GM23248 (cell line): ENCODE results near the gene HSP90AB1. TPM values are rescaled to one million over a fixed set of nuclear protein-coding genes. Genes with fewer than 3 reads are reported as not detected.

Experiments used
- DNase-seq: peaks from one replicate; pipeline ENCODE4 v3.0.0-alpha.2; 2015
- H2AFZ ChIP-seq: fragments of 200-600 bp; sonication (generic); 2 replicates; pipeline ENCODE4 v1.6.1; 2016; ENCODE audit warnings: antibody characterized with exemption
- H3F3A ChIP-seq: fragments of 200-600 bp; sonication (generic); 2 replicates; pipeline ENCODE4 v1.6.1; 2016; ENCODE audit warnings: mild to moderate bottlenecking, antibody characterized with exemption, mixed run types; ENCODE audit not compliant: insufficient read depth
- H3K27ac ChIP-seq: fragments of 200-600 bp; sonication (generic); 2 replicates; pipeline ENCODE4 v1.5.1; 2016; ENCODE audit warnings: mild to moderate bottlenecking
- H3K27me3 ChIP-seq: fragments of 200-600 bp; sonication (generic); replicated peaks from 2 replicates; pipeline ENCODE4 v1.6.1; 2016; ENCODE audit warnings: mild to moderate bottlenecking; ENCODE audit not compliant: insufficient read depth
- H3K36me3 ChIP-seq: fragments of 200-600 bp; sonication (generic); 2 replicates; pipeline ENCODE4 v1.6.1; 2016; ENCODE audit warnings: low read depth, mild to moderate bottlenecking
- H3K4me1 ChIP-seq: fragments of 200-600 bp; sonication (generic); 2 replicates; pipeline ENCODE4 v1.6.1; 2016; ENCODE audit warnings: mild to moderate bottlenecking; ENCODE audit not compliant: insufficient read depth
- H3K4me2 ChIP-seq: fragments of 200-600 bp; sonication (generic); one replicate; pipeline ENCODE4 v1.6.1; 2016; ENCODE audit warnings: mild to moderate bottlenecking; ENCODE audit not compliant: unreplicated experiment
- H3K4me3 ChIP-seq: fragments of 200-600 bp; sonication (generic); 2 replicates; pipeline ENCODE4 v1.5.1; 2016; ENCODE audit warnings: mild to moderate bottlenecking
- H3K79me2 ChIP-seq: fragments of 200-600 bp; sonication (generic); 2 replicates; pipeline ENCODE4 v1.6.1; 2016; ENCODE audit warnings: mild to moderate bottlenecking; ENCODE audit not compliant: insufficient read depth
- H3K9ac ChIP-seq: fragments of 200-600 bp; sonication (generic); 2 replicates; pipeline ENCODE4 v1.6.1; 2016; ENCODE audit warnings: mild to moderate bottlenecking
- H3K9me2 ChIP-seq: fragments of 200-600 bp; sonication (generic); 2 replicates; pipeline ENCODE4 v1.6.1; 2016; ENCODE audit warnings: mixed run types, mild to moderate bottlenecking, moderate library complexity; ENCODE audit not compliant: insufficient read depth
- H3K9me3 ChIP-seq: fragments of 200-600 bp; sonication (generic); one replicate; pipeline ENCODE4 v1.6.1; 2017; ENCODE audit warnings: low read depth
- H4K20me1 ChIP-seq: fragments of 200-600 bp; sonication (generic); 2 replicates; pipeline ENCODE4 v1.6.0; 2016; ENCODE audit not compliant: insufficient read depth
- EZH2 ChIP-seq: fragments of 200-600 bp; sonication (generic); IDR thresholded peaks from 2 replicates; pipeline ENCODE4 v1.6.1; 2018; ENCODE audit warnings: antibody characterized with exemption, mild to moderate bottlenecking; ENCODE audit not compliant: insufficient read depth, poor library complexity, severe bottlenecking
- EZH2phosphoT487 ChIP-seq: fragments of 200-600 bp; sonication (generic); IDR thresholded peaks from 2 replicates; pipeline ENCODE4 v1.6.1; 2018; ENCODE audit warnings: antibody characterized with exemption, moderate library complexity, mild to moderate bottlenecking, low read depth; ENCODE audit not compliant: insufficient read depth
- WGBS, 2 experiments: methylation state at CpG; one replicate each; pipeline ENCODE4 v1.1.6; 2015 to 2017; ENCODE audit warnings: low lambda C conversion rate in 2 of 2, low coverage in 1 of 2; ENCODE audit errors: missing lambda C conversion rate in 2 of 2; 5-methylcytosine and 5-hydroxymethylcytosine counted together
- in situ Hi-C: fragments of 300-500 bp; cut with MboI; formaldehyde crosslinking; loops from 2 replicates; pipeline ENCODE4 v1.15.0; 2020
- polyA plus RNA-seq: library from polyadenylated mRNA; unstranded; fragments of >200 nt; fragmentation: Nextera tagmentation; extraction: Ambion mirVana; gene quantifications from 2 replicates; pipeline ENCODE4 v1.2.1, GENCODE V29; 2016
- total RNA-seq: library from RNA; depleted of rRNA; stranded (reverse); fragments of >200 nt; shearing (Covaris generic); gene quantifications from 2 replicates; pipeline ENCODE4 v1.2.3, GENCODE V29; 2014

Gene HSP90AB1
- total and polyA plus RNA-seq, 2 experiments from 2014 or later, result 392 to 732 TPM

DNA sequence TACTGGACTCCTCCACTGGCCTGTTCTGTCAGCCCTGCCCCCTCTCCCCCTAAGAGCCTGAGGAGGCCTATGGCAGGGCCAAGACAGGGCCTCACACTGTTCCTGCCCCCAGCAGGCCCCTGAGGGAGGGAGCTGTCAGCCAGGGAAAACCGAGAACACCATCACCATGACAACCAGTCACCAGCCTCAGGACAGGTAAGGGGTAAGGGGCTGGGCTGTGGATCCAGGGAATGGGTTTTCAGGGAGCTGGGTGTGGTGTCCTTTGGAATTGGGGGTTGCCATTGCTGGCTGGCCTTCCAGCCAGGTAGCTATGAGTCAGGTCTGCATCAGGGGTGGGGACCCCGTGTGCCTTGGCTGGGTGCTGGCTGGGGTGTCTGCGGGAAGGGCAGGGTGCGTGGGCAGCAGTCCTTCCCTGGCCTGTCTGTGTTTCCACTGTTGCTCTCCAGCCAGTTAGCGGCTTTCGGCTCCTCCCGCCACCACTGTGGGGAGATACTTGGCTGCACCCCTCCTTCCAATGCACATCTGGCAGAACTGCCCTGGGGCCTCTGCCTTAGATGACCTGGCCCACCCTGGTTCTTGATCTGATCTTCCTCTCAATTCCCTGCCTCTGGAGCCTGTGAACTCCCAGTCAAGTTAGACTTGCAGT lies 19.6 kb upstream of the HSP90AB1 start:
- peaks cover 19% of the 10 kb centered on the region for H3K4me1 ChIP-seq
- H2AFZ ChIP-seq, result no peak overlapping the region
- in situ Hi-C loops, result no loop called here
- no peak for DNase-seq
- H3K9ac ChIP-seq, result no peak overlapping the region
- H3K27ac ChIP-seq, result no peak overlapping the region
- 0 out of 2 replicates have a peak, but pooled peaks cover 6% of the 10 kb centered on the region for H3F3A ChIP-seq
- no peaks in the 10 kb centered on the region for H4K20me1 ChIP-seq
- no peak overlapping the region for H3K4me2 ChIP-seq
- no peaks in the 10 kb centered on the region for H3K27me3 ChIP-seq
- H3K9me2 ChIP-seq, result no peaks in the 10 kb centered on the region
- TF ChIP-seq EZH2phosphoT487, result no peak
- no peak for TF ChIP-seq EZH2
- H3K79me2 ChIP-seq, result no peaks in the 10 kb centered on the region; the same call in 1 of the 2 replicates
- no peaks in the 10 kb centered on the region for H3K9me3 ChIP-seq
- no peaks in the 10 kb centered on the region for H3K36me3 ChIP-seq
- WGBS, 2 experiments, result 44% methylated on average over 7 of the region's 7 CpGs
- H3K4me3 ChIP-seq, result no peak overlapping the region

DNA sequence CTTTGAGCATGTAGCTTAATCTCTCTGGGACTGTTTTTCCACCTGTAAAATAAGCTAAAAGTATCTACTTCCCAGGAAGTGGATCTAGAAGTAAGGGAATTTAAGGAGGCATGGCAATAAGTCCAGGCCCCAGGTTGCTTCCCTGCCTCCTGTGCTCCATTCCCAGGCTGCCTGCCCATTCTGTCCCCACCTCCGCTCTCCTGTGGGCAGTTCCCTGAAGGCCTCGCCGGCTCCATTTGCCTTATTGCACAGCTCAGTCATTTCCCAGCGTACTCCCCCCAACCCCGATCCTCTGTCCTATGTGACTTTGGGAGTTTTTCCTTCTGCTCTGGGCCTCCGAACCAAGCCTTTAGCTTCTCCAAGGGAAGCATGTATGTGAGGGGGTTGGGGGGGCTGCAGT lies 18.9 kb upstream of the HSP90AB1 start:
- 73 to 79% methylated on average over 6 of the region's 6 CpGs for WGBS, 2 experiments
- H3K9me3 ChIP-seq, result no peaks in the 10 kb centered on the region

DNA sequence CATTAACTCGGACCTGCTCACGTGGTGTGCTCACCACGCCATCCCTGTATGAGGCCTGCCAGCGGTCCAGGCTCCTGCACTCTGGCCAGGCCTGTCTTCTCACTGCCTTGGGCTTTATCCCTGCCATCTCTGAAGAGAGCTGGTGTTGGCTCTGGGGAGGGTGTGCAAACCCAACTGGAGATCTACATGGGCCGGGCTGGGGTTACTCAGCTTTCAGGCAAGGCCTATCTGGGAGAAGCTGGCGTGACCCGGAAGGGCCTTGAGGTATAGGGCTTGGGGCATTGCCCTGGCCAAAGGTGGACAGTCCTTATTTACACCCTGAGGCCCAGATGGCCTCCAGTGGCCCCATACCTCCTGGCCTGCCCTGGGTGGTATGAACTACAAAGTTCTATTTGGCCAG lies 18.5 kb upstream of the HSP90AB1 start:
- Histone ChIP-seq H3K4me1 (peaks cover 20% of the 10 kb centered on the region), H3K9me3 (no peaks in the 10 kb centered on the region), H3K27me3 (no peaks in the 10 kb centered on the region), H3K9ac (no peak overlapping the region), H4K20me1 (no peaks in the 10 kb centered on the region), H3K4me3 (no peak overlapping the region), H3K79me2 (no peaks in the 10 kb centered on the region; the same call in 1 of the 2 replicates), H3F3A (peaks cover 8% of the 10 kb centered on the region; the same call in 1 of the 2 replicates), H2AFZ (no peak overlapping the region), H3K4me2 (no peak overlapping the region), H3K9me2 (no peaks in the 10 kb centered on the region), H3K27ac (no peak overlapping the region), H3K36me3 (no peaks in the 10 kb centered on the region)
- in situ Hi-C loops, result no loop called here
- DNase-seq, result no peak
- WGBS, 2 experiments, result 76 to 77% methylated on average over 7 of the region's 7 CpGs
- TF ChIP-seq EZH2phosphoT487, result no peak
- no peak for TF ChIP-seq EZH2

More for the DNA sequence above, 18.9 kb upstream of the HSP90AB1 start:
- Histone ChIP-seq H3K27ac (no peak overlapping the region), H3K4me2 (no peak overlapping the region), H3F3A (0 out of 2 replicates have a peak, but pooled peaks cover 6% of the 10 kb centered on the region), H3K27me3 (no peaks in the 10 kb centered on the region), H3K9me2 (no peaks in the 10 kb centered on the region), H4K20me1 (no peaks in the 10 kb centered on the region), H3K9ac (no peak overlapping the region), H2AFZ (no peak overlapping the region), H3K36me3 (no peaks in the 10 kb centered on the region), H3K4me1 (peaks cover 19% of the 10 kb centered on the region), H3K4me3 (no peak overlapping the region), H3K79me2 (no peaks in the 10 kb centered on the region; the same call in 1 of the 2 replicates)
- TF ChIP-seq EZH2, result no peak
- DNase-seq, result no peak
- in situ Hi-C loops, result no loop called here

DNA sequence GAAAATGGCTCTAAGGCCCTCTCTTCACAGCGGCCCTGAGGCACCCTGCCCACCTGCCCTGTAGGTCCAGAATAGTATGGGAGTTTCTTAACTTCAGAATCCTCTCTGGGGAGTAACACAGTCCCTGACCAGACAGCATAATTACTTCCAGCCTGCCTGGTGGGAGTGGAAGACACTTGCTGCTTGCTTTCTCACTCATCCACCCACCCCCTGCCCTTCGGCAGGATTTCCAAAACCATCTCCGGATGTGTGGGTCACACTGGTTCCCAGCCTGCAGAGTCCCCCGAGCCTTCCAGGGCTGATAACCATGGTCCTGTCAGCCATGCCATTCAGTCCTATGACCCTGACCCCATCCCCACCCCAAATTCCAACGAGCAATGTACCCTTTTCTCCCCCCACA lies 18.1 kb upstream of the HSP90AB1 start:
- no peaks in the 10 kb centered on the region for H4K20me1 ChIP-seq

More for the DNA sequence above, 18.1 kb upstream of the HSP90AB1 start:
- Histone ChIP-seq H3K9me2 (no peaks in the 10 kb centered on the region), H3K36me3 (no peaks in the 10 kb centered on the region), H3K79me2 (no peaks in the 10 kb centered on the region; the same call in 1 of the 2 replicates), H3K27ac (no peak overlapping the region), H2AFZ (no peak overlapping the region), H3K4me2 (peak overlapping the region; percentile 13), H3K9ac (no peak overlapping the region), H3K9me3 (no peaks in the 10 kb centered on the region), H3K27me3 (no peaks in the 10 kb centered on the region), H3F3A (peaks cover 12% of the 10 kb centered on the region), H3K4me1 (peaks cover 24% of the 10 kb centered on the region), H3K4me3 (no peak overlapping the region)
- no peak for TF ChIP-seq EZH2phosphoT487
- TF ChIP-seq EZH2, result no peak
- in situ Hi-C loops, result no loop called here
- DNase-seq, result peak; percentile 77
- 14 to 15% methylated on average over 5 of the region's 5 CpGs for WGBS, 2 experiments
